ENCODE results near the gene LRRC26.

GRCh38 chr9:137129456-137130175, 40.2 kb downstream of the LRRC26 start:
- TF ChIP-seq POLR2AphosphoS5 (IDR thresholded peaks at IDR 0.05; ENCODE audit: borderline replicate concordance, low read depth, low read length) (peak; percentile 92), EZH2 (IDR thresholded peaks at IDR 0.05) (no peak), FOXP2 (optimal IDR thresholded peaks at IDR 0.05; ENCODE audit: control extremely low read depth, extremely low read length, insufficient read depth) (no peak)

All from SK-N-MC (cell line).